Activated T-helper 1 cell treated with anti-CD3 and anti-CD28 coated beads, Interleukin-12 subunit alpha, Interleukin-12 subunit beta, Interleukin-2, Interleukin-4 antibody, amounts not matched to agents 30 ng/mL and 10 ng/mL and 1 ng/mL, durations not matched to agents 14 hours and 24 hours and 36 hours (primary cell): ENCODE results near the gene HCN2. TPM values are rescaled to one million over a fixed set of nuclear protein-coding genes. Genes with fewer than 3 reads are reported as not detected.
A peak's percentile ranks its signal among the peaks of the same experiment; 100 is the strongest.
"Not testable (repeated sequence)": the region's sequence is repeated elsewhere in the genome, so short reads cannot be mapped to it uniquely, and the experiment has no call there.

ENCODE experiments used
- DNase-seq: peaks from one replicate; pipeline ENCODE4 v3.0.0; 2021; ENCODE audit warnings: low spot score
- H3K27ac Mint-ChIP-seq: one replicate; pipeline ENCODE4 v1.8.0; 2021; ENCODE audit warnings: mild to moderate bottlenecking, mixed read lengths
- H3K27me3 Mint-ChIP-seq: one replicate; pipeline ENCODE4 v1.8.0; 2022; ENCODE audit warnings: mild to moderate bottlenecking, moderate library complexity, mixed read lengths; ENCODE audit not compliant: insufficient read depth
- H3K36me3 Mint-ChIP-seq: one replicate; pipeline ENCODE4 v1.8.0; 2021; ENCODE audit warnings: low read depth, mixed read lengths
- H3K4me1 Mint-ChIP-seq: one replicate; pipeline ENCODE4 v1.8.0; 2021; ENCODE audit warnings: low read depth, mixed read lengths
- H3K4me3 Mint-ChIP-seq: one replicate; pipeline ENCODE4 v1.8.0; 2021; ENCODE audit warnings: mild to moderate bottlenecking, moderate library complexity, mixed read lengths
- H3K9me3 Mint-ChIP-seq: one replicate; pipeline ENCODE4 v1.8.0; 2021; ENCODE audit warnings: mixed read lengths
- intact Hi-C: fragments of 100-400 bp; cut with micrococcal nuclease; formaldehyde crosslinking; loops from one replicate; pipeline ENCODE4 v1.15.1; 2024
- total RNA-seq: library from RNA; stranded (reverse); gene quantifications from 2 replicates; pipeline ENCODE4 v1.2.3, GENCODE V29; 2022

HCN2 gene
- total RNA-seq, 1 donor from 2014 or later = 1.1 TPM

GRCh38 chr19:626566-626965, 36.9 kb downstream of the HCN2 start:
- DNase-seq, H3K27ac Mint-ChIP-seq, H3K9me3 Mint-ChIP-seq, H3K27me3 Mint-ChIP-seq, H3K4me3 Mint-ChIP-seq, H3K4me1 Mint-ChIP-seq, intact Hi-C loops: not testable (repeated sequence)
- H3K36me3 Mint-ChIP-seq = peaks cover 26% of the 10 kb centered on the region

- intact Hi-C loops = no loop called here
- DNase-seq = no peak
- Mint-ChIP-seq H3K4me1 (peaks cover 6% of the 10 kb centered on the region), H3K9me3 (no peaks in the 10 kb centered on the region), H3K36me3 (peaks cover 26% of the 10 kb centered on the region), H3K27me3 (no peaks in the 10 kb centered on the region), H3K4me3 (no peak overlapping the region), H3K27ac (no peak overlapping the region)
Measured at GRCh38 chr19:628168-628567, 38.5 kb downstream of the HCN2 start.

GRCh38 chr19:629515-629914, 39.8 kb downstream of the HCN2 start:
- intact Hi-C loops, H3K4me3 Mint-ChIP-seq, H3K9me3 Mint-ChIP-seq, H3K27me3 Mint-ChIP-seq, H3K27ac Mint-ChIP-seq, H3K4me1 Mint-ChIP-seq, DNase-seq: not testable (repeated sequence)
- peaks cover 19% of the 10 kb centered on the region for H3K36me3 Mint-ChIP-seq

GRCh38 chr19:629961-630714, 40.5 kb downstream of the HCN2 start:
- Mint-ChIP-seq H3K4me1 (peaks cover 6% of the 10 kb centered on the region), H3K36me3 (peaks cover 19% of the 10 kb centered on the region), H3K27ac (no peak overlapping the region), H3K9me3 (no peaks in the 10 kb centered on the region), H3K4me3 (peak overlapping the region; percentile 11), H3K27me3 (no peaks in the 10 kb centered on the region)
- DNase-seq = no peak
- intact Hi-C loops = loop anchor here (5.0 kb wide), 1 partner anchor 43 kb away; the partner anchor contains the start of gene HCN2

- H3K4me1 Mint-ChIP-seq = peaks cover 6% of the 10 kb centered on the region
- H3K27ac Mint-ChIP-seq = peak overlapping the region; percentile 95
- H3K27me3 Mint-ChIP-seq = no peaks in the 10 kb centered on the region
- intact Hi-C loops = loop anchor here (1.0 to 5.0 kb wide), 7 partner anchors 21 to 165 kb away; partner anchors contain the start of genes BSG, HCN2, PTBP1 and TPGS1
- no peaks in the 10 kb centered on the region for H3K9me3 Mint-ChIP-seq
- H3K36me3 Mint-ChIP-seq = peaks cover 15% of the 10 kb centered on the region
- peak overlapping the region; percentile 96 for H3K4me3 Mint-ChIP-seq
- DNase-seq = no peak
Measured at GRCh38 chr19:632579-633067, 42.9 kb downstream of the HCN2 start.

- DNase-seq = peak; percentile 96
- no peaks in the 10 kb centered on the region for H3K27me3 Mint-ChIP-seq
- H3K4me3 Mint-ChIP-seq = peak within 1 kb of the TSS; percentile 96
- intact Hi-C loops = loop anchor here (1.0 to 5.0 kb wide), 7 partner anchors 22 to 164 kb away; partner anchors contain the start of genes BSG, HCN2, PTBP1 and TPGS1
- H3K36me3 Mint-ChIP-seq = peaks cover 15% of the 10 kb centered on the region
- peaks cover 6% of the 10 kb centered on the region for H3K4me1 Mint-ChIP-seq
- H3K9me3 Mint-ChIP-seq = no peaks in the 10 kb centered on the region
- peak within 1 kb of the TSS; percentile 95 for H3K27ac Mint-ChIP-seq
Measured at GRCh38 chr19:633068-633785, 43.5 kb downstream of the HCN2 start, which contains the start of gene POLRMT. POLRMT (minus strand) TSS chr19:633537; CDS start chr19:633512, 25 bp downstream.

- H3K36me3 Mint-ChIP-seq = peaks cover 12% of the 10 kb centered on the region
- peaks cover under 1% of the 10 kb centered on the region for H3K27me3 Mint-ChIP-seq
- no peaks in the 10 kb centered on the region for H3K9me3 Mint-ChIP-seq
- H3K4me3 Mint-ChIP-seq = peak overlapping the region; percentile 96
- H3K27ac Mint-ChIP-seq = peak overlapping the region; percentile 83
- no peak for DNase-seq
- intact Hi-C loops = loop anchor here (1.0 to 5.0 kb wide), 7 partner anchors 23 to 163 kb away; partner anchors contain the start of genes BSG, HCN2, PTBP1 and TPGS1
- H3K4me1 Mint-ChIP-seq = peaks cover 6% of the 10 kb centered on the region
Measured at GRCh38 chr19:633786-634639, 44.3 kb downstream of the HCN2 start.

GRCh38 chr19:634975-635652, 45.4 kb downstream of the HCN2 start:
- Mint-ChIP-seq H3K4me3 (no peak overlapping the region), H3K27ac (no peak overlapping the region), H3K4me1 (peaks cover 12% of the 10 kb centered on the region), H3K27me3 (peaks cover 5% of the 10 kb centered on the region), H3K36me3 (peaks cover 7% of the 10 kb centered on the region), H3K9me3 (no peaks in the 10 kb centered on the region)
- intact Hi-C loops = loop anchor here (5.0 kb wide), 1 partner anchor 48 kb away; the partner anchor contains the start of gene HCN2
- DNase-seq = no peak

GRCh38 chr19:638906-639252, 49.2 kb downstream of the HCN2 start:
- H3K27ac Mint-ChIP-seq = no peak overlapping the region
- no peaks in the 10 kb centered on the region for H3K36me3 Mint-ChIP-seq
- peak overlapping the region; percentile 81 for H3K4me3 Mint-ChIP-seq
- no peak for DNase-seq
- peaks cover 5% of the 10 kb centered on the region for H3K27me3 Mint-ChIP-seq
- H3K9me3 Mint-ChIP-seq = no peaks in the 10 kb centered on the region
- intact Hi-C loops = loop anchor here (1.0 kb wide), 1 partner anchor 22 kb away; no protein-coding TSS in a partner anchor
- peaks cover 6% of the 10 kb centered on the region for H3K4me1 Mint-ChIP-seq

- intact Hi-C loops = loop anchor here (1.0 kb wide), 1 partner anchor 22 kb away; no protein-coding TSS in a partner anchor
- H3K4me3 Mint-ChIP-seq = peak within 1 kb of the TSS; percentile 81
- peaks cover 5% of the 10 kb centered on the region for H3K27me3 Mint-ChIP-seq
- DNase-seq = peak; percentile 90
- no peaks in the 10 kb centered on the region for H3K36me3 Mint-ChIP-seq
- no peaks in the 10 kb centered on the region for H3K9me3 Mint-ChIP-seq
- peak within 1 kb of the TSS; percentile 71 for H3K27ac Mint-ChIP-seq
- peaks cover 6% of the 10 kb centered on the region for H3K4me1 Mint-ChIP-seq
Measured at GRCh38 chr19:639253-640160, 49.8 kb downstream of the HCN2 start, which contains the start of gene FGF22. FGF22 (plus strand) TSS chr19:639879; CDS start chr19:639926, 47 bp downstream.

- Mint-ChIP-seq H3K4me1 (peaks cover 6% of the 10 kb centered on the region), H3K4me3 (no peak overlapping the region), H3K36me3 (no peaks in the 10 kb centered on the region), H3K9me3 (no peaks in the 10 kb centered on the region), H3K27ac (no peak overlapping the region), H3K27me3 (peaks cover 5% of the 10 kb centered on the region)
- no peak for DNase-seq
- intact Hi-C loops = no loop called here
Measured at GRCh38 chr19:640161-640558, 50.5 kb downstream of the HCN2 start.
